Endothelial cell of umbilical vein (primary cell): ENCODE measurements around the gene CALY. TPM values are rescaled to one million over a fixed set of nuclear protein-coding genes. Genes with fewer than 3 reads are reported as not detected.

Experiments
- BruUV-seq: library from RNA; stranded (reverse); fragments of 400-500 nt; replicated peaks from 2 replicates; lab custom pipeline; 2021; lab: Mats Ljungman, UMichigan
- CTCF ChIA-PET: fragments of 300-600, 350-600 bp; sonication (Branson Sonifier 250); formaldehyde crosslinking; loops from one replicate; lab custom pipeline; 2021; ENCODE audit warnings: antibody characterized with exemption, inconsistent platforms; lab: Charles Lee
- POLR2A ChIA-PET: fragments of 300-600, 350-600 bp; sonication (Branson Sonifier 250); formaldehyde crosslinking; loops from one replicate; lab custom pipeline; 2021; ENCODE audit warnings: antibody characterized with exemption, inconsistent platforms; lab: Charles Lee
- DNase-seq: peaks from one replicate; pipeline ENCODE4 v3.0.0-alpha.2; 2011; ENCODE audit warnings: low read depth, low spot score
- FAIRE-seq: peaks from 2 replicates; lab custom pipeline; 2011; peaks lifted over from hg19 to GRCh38; lab: Jason Lieb, UNC
- H2AFZ ChIP-seq: 2 replicates; pipeline ENCODE4 v1.6.0; 2012; ENCODE audit warnings: low read depth, low read length, control low read depth, inconsistent platforms
- H3K27ac ChIP-seq: 2 replicates; pipeline ENCODE4 v1.5.1; 2011; ENCODE audit warnings: low read depth, mild to moderate bottlenecking, control low read depth, low read length, moderate library complexity; ENCODE audit not compliant: insufficient read depth
- H3K27me3 ChIP-seq, 2 experiments: 2 replicates each; pipeline versions ENCODE4 v1.6.0 to v1.6.1; 2011; ENCODE audit warnings: low read length in 2 of 2, mixed read lengths in 1 of 2; ENCODE audit not compliant: control insufficient read depth in 2 of 2, insufficient read depth in 2 of 2
- H3K36me3 ChIP-seq, 2 experiments: 2 replicates in 1 of 2; 3 replicates in 1 of 2; pipeline ENCODE4 v1.5.1; 2011; ENCODE audit warnings: low read length in 2 of 2, mild to moderate bottlenecking in 1 of 2, moderate library complexity in 1 of 2; ENCODE audit not compliant: control insufficient read depth in 2 of 2, insufficient read depth in 2 of 2; ENCODE audit errors: extremely low read depth in 1 of 2
- H3K4me1 ChIP-seq: 3 replicates; pipeline ENCODE4 v1.5.1; 2011; ENCODE audit warnings: mild to moderate bottlenecking, low read length; ENCODE audit not compliant: control insufficient read depth, insufficient read depth; ENCODE audit errors: extremely low read depth
- H3K4me2 ChIP-seq: 2 replicates; pipeline ENCODE4 v1.6.1; 2011; ENCODE audit warnings: low read length, control low read depth, mixed read lengths; ENCODE audit not compliant: insufficient read depth
- H3K4me3 ChIP-seq, 3 experiments: fragments of 200-600 bp in 1 of 3; sonication (generic), shearing (Covaris generic) in 1 of 3; replicated peaks in 1 of 3; 2 replicates each; pipeline ENCODE4 v1.5.1; 2011 to 2016; ENCODE audit warnings: control low read depth in 3 of 3, low read length in 3 of 3, mild to moderate bottlenecking in 2 of 3, inconsistent platforms in 1 of 3, low read depth in 1 of 3, moderate library complexity in 1 of 3; ENCODE audit not compliant: insufficient read depth in 1 of 3
- H3K79me2 ChIP-seq: 2 replicates; pipeline ENCODE4 v1.6.0; 2012; ENCODE audit warnings: low read length, inconsistent platforms; ENCODE audit not compliant: control insufficient read depth, insufficient read depth
- H3K9ac ChIP-seq: replicated peaks from 2 replicates; pipeline ENCODE3; 2011; ENCODE audit warnings: low read length, control low read depth; ENCODE audit not compliant: insufficient read depth; ENCODE audit errors: extremely low read depth
- H3K9me1 ChIP-seq: replicated peaks from 3 replicates; pipeline ENCODE4 v1.6.0; 2011; ENCODE audit warnings: mild to moderate bottlenecking, low read length; ENCODE audit not compliant: control insufficient read depth, insufficient read depth; ENCODE audit errors: extremely low read depth
- H3K9me3 ChIP-seq: replicated peaks from 2 replicates; pipeline ENCODE4 v1.5.1; 2012; ENCODE audit warnings: low read length, inconsistent platforms; ENCODE audit not compliant: control insufficient read depth, insufficient read depth
- H4K20me1 ChIP-seq: replicated peaks from 2 replicates; pipeline ENCODE3; 2011; ENCODE audit warnings: mild to moderate bottlenecking, low read length; ENCODE audit not compliant: control insufficient read depth, insufficient read depth; ENCODE audit errors: extremely low read depth
- EZH2 ChIP-seq: IDR thresholded peaks from 2 replicates; pipeline ENCODE4 v1.6.1; 2012; ENCODE audit warnings: borderline replicate concordance, low read depth, mild to moderate bottlenecking, moderate library complexity, low read length, inconsistent platforms; ENCODE audit not compliant: severe bottlenecking
- FOS ChIP-seq: IDR thresholded peaks from 2 replicates; pipeline ENCODE4 v1.6.1; 2011; ENCODE audit warnings: mild to moderate bottlenecking, low read length, moderate library complexity, borderline replicate concordance; ENCODE audit not compliant: insufficient read depth
- GATA2 ChIP-seq: IDR thresholded peaks from 2 replicates; pipeline ENCODE4 v1.7.0; 2011; ENCODE audit warnings: low read depth, mild to moderate bottlenecking, moderate library complexity, mixed read lengths, low read length; ENCODE audit not compliant: insufficient read length, insufficient read depth
- JUN ChIP-seq: IDR thresholded peaks from 2 replicates; pipeline ENCODE4 v1.6.1; 2011; ENCODE audit warnings: borderline replicate concordance, low read depth; ENCODE audit not compliant: insufficient read length, insufficient read depth
- MYC ChIP-seq: IDR thresholded peaks from one replicate; pipeline ENCODE4 v1.6.1; 2011; ENCODE audit warnings: mild to moderate bottlenecking, low read depth, low read length
- POLR2A ChIP-seq: IDR thresholded peaks from 2 replicates; pipeline ENCODE4 v1.6.1; 2012; ENCODE audit warnings: low read depth, mild to moderate bottlenecking, control low read depth, low read length
- POLR2AphosphoS5 ChIP-seq: IDR thresholded peaks from 2 replicates; pipeline ENCODE4 v1.6.1; 2012; ENCODE audit warnings: low read depth, mild to moderate bottlenecking, control low read depth, low read length, moderate library complexity; ENCODE audit not compliant: insufficient read depth
- dilution Hi-C: fragments of 300-500 bp; cut with MboI; formaldehyde crosslinking; loops from one replicate; pipeline ENCODE4 v1.15.0; 2019; ENCODE audit warnings: low sequenced_read_pairs; ENCODE audit not compliant: extremely low pct_ligation_motif_present
- intact Hi-C: fragments of 100-400 bp; cut with micrococcal nuclease; formaldehyde crosslinking; loops from one replicate; pipeline ENCODE4 v1.10.0; 2022
- polyA plus RNA-seq, 4 experiments: library from polyadenylated mRNA; depleted of rRNA in 3 of 4; stranded (reverse) in 3 of 4; unstranded in 1 of 4; fragments of >200 nt; gene quantifications; 2 replicates each; pipeline versions ENCODE4 v1.2.1 to v1.2.3, GENCODE V29; 2011 to 2012; ENCODE audit warnings: missing spikeins in 1 of 4
- total RNA-seq: library from RNA; stranded (reverse); gene quantifications from 2 replicates; pipeline ENCODE4 v1.2.3, GENCODE V29; 2021
- TF ChIP-seq, protein P1 (sequence below), 2 donors: IDR thresholded peaks; 1 replicate in 1 of 2; 2 replicates in 1 of 2; pipeline ENCODE4 v1.5.1; 2011; ENCODE audit warnings: low read length in 2 of 2, mild to moderate bottlenecking in 2 of 2, moderate library complexity in 2 of 2, control low read depth in 1 of 2, inconsistent platforms in 1 of 2, low read depth in 1 of 2; ENCODE audit not compliant: insufficient read depth in 1 of 2; ENCODE audit errors: extremely low read depth in 1 of 2
- TF ChIP-seq, protein P2 (sequence below): IDR thresholded peaks from 2 replicates; pipeline ENCODE4 v1.6.1; 2011; ENCODE audit not compliant: insufficient read depth, insufficient read length

Gene CALY
- total and polyA plus RNA-seq, 2 donors (not counting 3 experiments of a cell fraction or from before 2014, with no cell fraction given) = not detected

DNA sequence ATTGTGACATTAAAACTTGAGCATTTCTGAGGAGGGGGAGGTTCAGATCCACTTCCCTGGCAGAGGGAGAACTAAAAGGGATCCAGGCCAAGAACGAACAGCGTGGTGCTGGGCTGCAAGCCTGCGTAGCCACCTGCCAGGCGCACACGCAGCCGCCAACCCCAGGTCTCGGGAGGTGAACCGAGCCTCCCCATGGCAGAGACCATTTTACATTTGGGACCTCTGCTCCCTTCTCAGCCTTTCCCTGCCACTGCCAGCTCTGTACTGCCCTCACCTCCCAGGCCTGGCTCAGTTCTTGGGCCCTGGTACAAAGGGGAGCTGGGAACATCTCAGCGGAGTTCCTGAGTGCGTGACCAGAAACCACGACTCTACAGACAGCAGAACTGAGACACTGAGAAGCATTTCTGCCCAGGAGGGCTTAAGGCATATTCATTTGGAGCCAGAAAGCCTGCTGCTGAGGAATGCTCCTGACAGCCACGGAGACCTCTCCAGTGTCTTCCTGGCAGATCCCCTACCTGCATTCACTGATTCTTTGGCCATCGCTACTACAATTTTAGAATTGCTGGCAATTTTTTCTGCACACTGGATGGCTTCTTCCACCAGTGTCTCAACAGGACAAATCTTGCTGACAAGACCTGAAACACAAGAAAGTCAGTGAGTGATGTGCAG, 28.9 kb upstream of the CALY start:
- dilution Hi-C loops (no loop called here), intact Hi-C loops (no loop called here)
- H3K9me3 ChIP-seq = no peaks in the 10 kb centered on the region
- no peak for DNase-seq
- peaks cover 2 to 47% of the 10 kb centered on the region in 2 experiments for H3K36me3 ChIP-seq
- no peak overlapping the region for H3K27ac ChIP-seq
- POLR2A ChIA-PET = no interaction called here
- no peaks in the 10 kb centered on the region for H3K9me1 ChIP-seq
- no peak overlapping the region for H3K9ac ChIP-seq
- H3K4me2 ChIP-seq = no peak overlapping the region
- H4K20me1 ChIP-seq = no peaks in the 10 kb centered on the region
- no peaks in the 10 kb centered on the region for H3K4me1 ChIP-seq
- H3K4me3 ChIP-seq = no peak overlapping the region
- CTCF ChIA-PET = no interaction called here
- H3K79me2 ChIP-seq = no peaks in the 10 kb centered on the region
- FAIRE-seq = no peak
- no TSS peak for BruUV-seq
- H2AFZ ChIP-seq = no peak overlapping the region
- no peak for TF ChIP-seq JUN
- TF ChIP-seq EZH2 = no peak
- no peak for TF ChIP-seq MYC
- TF ChIP-seq POLR2AphosphoS5 = no peak
- TF ChIP-seq GATA2 = no peak
- no peak for TF ChIP-seq FOS
- TF ChIP-seq, protein P1, sequence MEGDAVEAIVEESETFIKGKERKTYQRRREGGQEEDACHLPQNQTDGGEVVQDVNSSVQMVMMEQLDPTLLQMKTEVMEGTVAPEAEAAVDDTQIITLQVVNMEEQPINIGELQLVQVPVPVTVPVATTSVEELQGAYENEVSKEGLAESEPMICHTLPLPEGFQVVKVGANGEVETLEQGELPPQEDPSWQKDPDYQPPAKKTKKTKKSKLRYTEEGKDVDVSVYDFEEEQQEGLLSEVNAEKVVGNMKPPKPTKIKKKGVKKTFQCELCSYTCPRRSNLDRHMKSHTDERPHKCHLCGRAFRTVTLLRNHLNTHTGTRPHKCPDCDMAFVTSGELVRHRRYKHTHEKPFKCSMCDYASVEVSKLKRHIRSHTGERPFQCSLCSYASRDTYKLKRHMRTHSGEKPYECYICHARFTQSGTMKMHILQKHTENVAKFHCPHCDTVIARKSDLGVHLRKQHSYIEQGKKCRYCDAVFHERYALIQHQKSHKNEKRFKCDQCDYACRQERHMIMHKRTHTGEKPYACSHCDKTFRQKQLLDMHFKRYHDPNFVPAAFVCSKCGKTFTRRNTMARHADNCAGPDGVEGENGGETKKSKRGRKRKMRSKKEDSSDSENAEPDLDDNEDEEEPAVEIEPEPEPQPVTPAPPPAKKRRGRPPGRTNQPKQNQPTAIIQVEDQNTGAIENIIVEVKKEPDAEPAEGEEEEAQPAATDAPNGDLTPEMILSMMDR (IDR thresholded peaks at IDR 0.05; ENCODE audit: extremely low read depth in 1 of 2, insufficient read depth in 1 of 2, low read depth in 1 of 2, low read length in 2 of 2) = no peak
- TF ChIP-seq, protein P2, sequence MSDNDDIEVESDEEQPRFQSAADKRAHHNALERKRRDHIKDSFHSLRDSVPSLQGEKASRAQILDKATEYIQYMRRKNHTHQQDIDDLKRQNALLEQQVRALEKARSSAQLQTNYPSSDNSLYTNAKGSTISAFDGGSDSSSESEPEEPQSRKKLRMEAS = no peak
- TF ChIP-seq POLR2A = no peak
- H3K27me3 ChIP-seq = no peaks in the 10 kb centered on the region
